Tibial nerve (tissue), 4 donors: Measurements from ENCODE around the gene FAM240B. TPM values are rescaled to one million over a fixed set of nuclear protein-coding genes. Genes with fewer than 3 reads are reported as not detected.

Source experiments
- small RNA-seq: library from RNA; depleted of rRNA; stranded (forward); fragments of <200 nt; gene quantifications from one replicate; pipeline ENCODE3, GENCODE V24; 2016
- total RNA-seq, 4 donors: library from RNA; depleted of rRNA; stranded (reverse); fragments of >200 nt; gene quantifications; one replicate each; pipeline ENCODE4 v1.1.0, GENCODE V29; 2016

Gene FAM240B
- total RNA-seq, 4 donors from 2014 or later, result not detected

Small RNA genes within 50 kb of the gene (small RNA-seq; reads per million reads assigned to genes)
- gene RNU6-765P, result not detected

Other genes with a start within 250 kb of the FAM240B start
- 1 to 10 TPM in 3 of 4 donors, under 1 TPM in 1; 0.42 to 3.5 (median 1.6) TPM for gene ANKRD18A, start 99.5 kb downstream of the FAM240B start, total RNA-seq